Measurements from ENCODE around the gene MYRIP. TPM values are rescaled to one million over a fixed set of nuclear protein-coding genes. Genes with fewer than 3 reads are reported as not detected.

The MYRIP gene
- total RNA-seq, 1 experiment from 2014 or later: 0.44 TPM

- no peaks in the 10 kb centered on the region for H3K4me1 ChIP-seq (ENCODE audit: control insufficient read depth in 1 of 2, insufficient read depth in 2 of 2, low read length in 2 of 2)
- no peaks in the 10 kb centered on the region for H3K9me3 ChIP-seq (ENCODE audit: control insufficient read depth in 1 of 2, insufficient read depth in 1 of 2, low read depth in 1 of 2, low read length in 2 of 2)
- H4K20me1 ChIP-seq (ENCODE audit: insufficient read depth): no peaks in the 10 kb centered on the region; the same call in 1 of the 2 replicates
- no peak overlapping the region for H2AFZ ChIP-seq (ENCODE audit: low read depth, low read length, poor library complexity, severe bottlenecking)
- H3K9me2 ChIP-seq (ENCODE audit: insufficient read depth): no peaks in the 10 kb centered on the region
- no peaks in the 10 kb centered on the region for H3K79me2 ChIP-seq (ENCODE audit: insufficient read depth, low read length)
- no peaks in the 10 kb centered on the region for H3K36me3 ChIP-seq (ENCODE audit: control insufficient read depth in 1 of 2, insufficient read depth in 2 of 2, low read length in 2 of 2)
- no peak overlapping the region for H3K4me2 ChIP-seq (ENCODE audit: low read length)
- BruUV-seq (replicated peaks): no TSS peak
- RAD21 ChIA-PET (ENCODE audit: low non-redundant PET in 1 of 2, low total read pairs in 2 of 2, uncharacterized antibody in 2 of 2, unreplicated experiment in 2 of 2): no interaction called here
- TF ChIP-seq YY1 (IDR thresholded peaks at IDR 0.05; ENCODE audit: extremely low read depth, insufficient replicate concordance, low read depth, low read length) (no peak), JUND (IDR thresholded peaks at IDR 0.05) (no peak), RAD21 (IDR thresholded peaks at IDR 0.05; ENCODE audit: low read depth) (no peak), ZBTB33 (IDR thresholded peaks at IDR 0.05; ENCODE audit: extremely low read depth, insufficient replicate concordance, low read length) (no peak)
- H3K9ac ChIP-seq (ENCODE audit: low read length): no peak overlapping the region
- DNase-seq (ENCODE audit: low read depth, low spot score) (no peak), ATAC-seq (no peak)
- intact Hi-C loops (cut with micrococcal nuclease): no loop called here
- no peak overlapping the region for H3K4me3 ChIP-seq (replicated peaks in 1 of 2; ENCODE audit: low read depth in 1 of 2, low read length in 2 of 2)
- H3K27me3 ChIP-seq (ENCODE audit: insufficient read depth, low read length): 0 out of 2 replicates have a peak, but pooled peaks cover 5% of the 10 kb centered on the region
- POLR2A ChIA-PET: no interaction called here
- CTCF ChIA-PET: no interaction called here
- H3K27ac ChIP-seq (ENCODE audit: low read depth, low read length): no peak overlapping the region
These were observed 438.5 kb downstream of the MYRIP start for GRCh38 chr3:40247714-40248454.

GRCh38 chr3:40248591-40248990 is 439.2 kb downstream of the MYRIP start:
- no peaks in the 10 kb centered on the region for H3K9me2 ChIP-seq (ENCODE audit: insufficient read depth)
- H3K4me1 ChIP-seq (ENCODE audit: control insufficient read depth in 1 of 2, insufficient read depth in 2 of 2, low read length in 2 of 2): no peaks in the 10 kb centered on the region
- no peaks in the 10 kb centered on the region for H3K36me3 ChIP-seq (ENCODE audit: control insufficient read depth in 1 of 2, insufficient read depth in 2 of 2, low read length in 2 of 2)
- no peak overlapping the region for H2AFZ ChIP-seq (ENCODE audit: low read depth, low read length, poor library complexity, severe bottlenecking)
- no peak overlapping the region for H3K9ac ChIP-seq (ENCODE audit: low read length)
- no peaks in the 10 kb centered on the region for H3K79me2 ChIP-seq (ENCODE audit: insufficient read depth, low read length)
- no TSS peak for BruUV-seq (replicated peaks)
- no peak for DNase-seq (ENCODE audit: low read depth, low spot score)
- ChIA-PET POLR2A (no interaction called here), RAD21 (ENCODE audit: low non-redundant PET in 1 of 2, low total read pairs in 2 of 2, uncharacterized antibody in 2 of 2, unreplicated experiment in 2 of 2) (no interaction called here), CTCF (no interaction called here)
- H3K27ac ChIP-seq (ENCODE audit: low read depth, low read length): no peak overlapping the region
- H3K9me3 ChIP-seq (ENCODE audit: control insufficient read depth in 1 of 2, insufficient read depth in 1 of 2, low read depth in 1 of 2, low read length in 2 of 2): no peaks in the 10 kb centered on the region
- intact Hi-C loops (cut with micrococcal nuclease): no loop called here
- 0 out of 2 replicates have a peak, but pooled peaks cover 5% of the 10 kb centered on the region for H3K27me3 ChIP-seq (ENCODE audit: insufficient read depth, low read length)
- no peak overlapping the region for H3K4me2 ChIP-seq (ENCODE audit: low read length)
- TF ChIP-seq ZNF274 (IDR thresholded peaks at IDR 0.05; ENCODE audit: low read depth, low read length) (no peak), ELF1 (IDR thresholded peaks at IDR 0.05; ENCODE audit: borderline replicate concordance, low read depth) (no peak), YY1 (IDR thresholded peaks at IDR 0.05; ENCODE audit: extremely low read depth, insufficient replicate concordance, low read depth, low read length) (no peak), EZH2 (IDR thresholded peaks at IDR 0.05) (no peak), SRF (IDR thresholded peaks at IDR 0.05; ENCODE audit: low read depth) (no peak)
- H4K20me1 ChIP-seq (ENCODE audit: insufficient read depth): no peaks in the 10 kb centered on the region
- no peak for ATAC-seq
- no peak overlapping the region for H3K4me3 ChIP-seq (replicated peaks in 1 of 2; ENCODE audit: low read depth in 1 of 2, low read length in 2 of 2)

Measured in HCT116 (cell line).